HG03469 (cell line): ENCODE data around the gene UNC5C.
A peak's percentile ranks its signal among the peaks of the same experiment; 100 is the strongest.

Experiments
- ATAC-seq: cut with Tn5 transposase; IDR thresholded peaks from one replicate; pipeline ENCODE4 v1.9.1; 2021; ENCODE audit warnings: mild to moderate bottlenecking, moderate library complexity, moderate number of reproducible peaks; ENCODE audit not compliant: unreplicated experiment

Gene UNC5C

GRCh38 chr4:95548738-95549245, at the start of gene UNC5C:
Gene UNC5C, minus strand, starts transcription at chr4:95548973.
- ATAC-seq: no peak

- ATAC-seq: no peak
These were observed 47.9 kb upstream of the UNC5C start for GRCh38 chr4:95596676-95597075.

- ATAC-seq: no peak
These were observed 45.9 kb upstream of the UNC5C start for GRCh38 chr4:95594629-95595028.

- ATAC-seq: no peak
These were observed 45.2 kb upstream of the UNC5C start for GRCh38 chr4:95594013-95594412.

GRCh38 chr4:95591278-95591677, 42.5 kb upstream of the UNC5C start:
- no peak for ATAC-seq

GRCh38 chr4:95590615-95591014, 41.8 kb upstream of the UNC5C start:
- ATAC-seq: no peak

GRCh38 chr4:95585016-95585695, 36.4 kb upstream of the UNC5C start:
- ATAC-seq: no peak

- no peak for ATAC-seq
These were observed 31.5 kb upstream of the UNC5C start for GRCh38 chr4:95580226-95580625.

GRCh38 chr4:95572304-95572991, 23.7 kb upstream of the UNC5C start:
- ATAC-seq: no peak

GRCh38 chr4:95571577-95571976, 22.8 kb upstream of the UNC5C start:
- no peak for ATAC-seq

GRCh38 chr4:95563638-95564337, 15.0 kb upstream of the UNC5C start:
- ATAC-seq: no peak

- no peak for ATAC-seq
These were observed 12.0 kb upstream of the UNC5C start for GRCh38 chr4:95560774-95561173.

- ATAC-seq: no peak
These were observed 7.6 kb upstream of the UNC5C start for GRCh38 chr4:95556207-95556859.

- no peak for ATAC-seq
These were observed 4.3 kb upstream of the UNC5C start for GRCh38 chr4:95552942-95553550.

GRCh38 chr4:95551653-95552052, 2.9 kb upstream of the UNC5C start:
- no peak for ATAC-seq

- no peak for ATAC-seq
These were observed 1.6 kb upstream of the UNC5C start for GRCh38 chr4:95550115-95550987.

- peak; percentile 93 for ATAC-seq
These were observed 707 bp upstream of the UNC5C start for GRCh38 chr4:95549246-95550114.

- ATAC-seq: no peak
These were observed 880 bp downstream of the UNC5C start for GRCh38 chr4:95547715-95548471.
